HFFc6 (cell line): Measurements from ENCODE around the gene TOX2. TPM values are rescaled to one million over a fixed set of nuclear protein-coding genes. Genes with fewer than 3 reads are reported as not detected.

ENCODE experiments used
- DNase-seq: peaks from one replicate; pipeline ENCODE4 v3.0.0-alpha.2; 2018
- H3K27ac Mint-ChIP-seq: 2 replicates; pipeline ENCODE4 v1.8.0; 2020; ENCODE audit warnings: mild to moderate bottlenecking, mixed read lengths
- H3K27me3 Mint-ChIP-seq: 2 replicates; pipeline ENCODE4 v1.8.0; 2021; ENCODE audit warnings: mild to moderate bottlenecking, moderate library complexity, mixed read lengths; ENCODE audit not compliant: insufficient read depth
- H3K36me3 Mint-ChIP-seq: 2 replicates; pipeline ENCODE4 v1.8.0; 2021; ENCODE audit warnings: low read depth, mixed read lengths
- H3K4me1 Mint-ChIP-seq: 2 replicates; pipeline ENCODE4 v1.8.0; 2020; ENCODE audit warnings: low read depth, mixed read lengths
- H3K4me3 Mint-ChIP-seq: 2 replicates; pipeline ENCODE4 v1.8.0; 2020; ENCODE audit warnings: mild to moderate bottlenecking, moderate library complexity, mixed read lengths
- H3K9me3 Mint-ChIP-seq: 2 replicates; pipeline ENCODE4 v1.8.0; 2020; ENCODE audit warnings: mild to moderate bottlenecking, mixed read lengths
- total RNA-seq, 6 experiments: library from RNA; stranded (reverse); fragmentation: NEBNext Ultra II Directional; extraction: Animal tissue kit (Norgen Biotek cat#: 25700); gene quantifications; 2 replicates in 1 of 6; 3 replicates in 5 of 6; pipeline ENCODE4 v1.2.3, GENCODE V29; 2021
- TF ChIP-seq, protein P1 (sequence below): fragments of 200-600 bp; sonication (generic); IDR thresholded peaks from 2 replicates; pipeline ENCODE4 v1.5.0; 2021; ENCODE audit warnings: antibody characterized with exemption, mild to moderate bottlenecking

The TOX2 gene
- total RNA-seq, 6 experiments from 2014 or later: 46.1 to 68.2 (median 60.2) TPM

GRCh38 chr20:43901296-43901695, 13.4 kb upstream of the TOX2 start:
- H3K27me3 Mint-ChIP-seq: peaks cover 2% of the 10 kb centered on the region; the same call in 1 of the 2 replicates
- peaks cover 8% of the 10 kb centered on the region; the same call in 1 of the 2 replicates for H3K4me1 Mint-ChIP-seq

GRCh38 chr20:43903953-43904826, 10.5 kb upstream of the TOX2 start:
- no peak overlapping the region for H3K27ac Mint-ChIP-seq
- H3K4me3 Mint-ChIP-seq: no peak overlapping the region
- DNase-seq: no peak
- TF ChIP-seq, protein P1, sequence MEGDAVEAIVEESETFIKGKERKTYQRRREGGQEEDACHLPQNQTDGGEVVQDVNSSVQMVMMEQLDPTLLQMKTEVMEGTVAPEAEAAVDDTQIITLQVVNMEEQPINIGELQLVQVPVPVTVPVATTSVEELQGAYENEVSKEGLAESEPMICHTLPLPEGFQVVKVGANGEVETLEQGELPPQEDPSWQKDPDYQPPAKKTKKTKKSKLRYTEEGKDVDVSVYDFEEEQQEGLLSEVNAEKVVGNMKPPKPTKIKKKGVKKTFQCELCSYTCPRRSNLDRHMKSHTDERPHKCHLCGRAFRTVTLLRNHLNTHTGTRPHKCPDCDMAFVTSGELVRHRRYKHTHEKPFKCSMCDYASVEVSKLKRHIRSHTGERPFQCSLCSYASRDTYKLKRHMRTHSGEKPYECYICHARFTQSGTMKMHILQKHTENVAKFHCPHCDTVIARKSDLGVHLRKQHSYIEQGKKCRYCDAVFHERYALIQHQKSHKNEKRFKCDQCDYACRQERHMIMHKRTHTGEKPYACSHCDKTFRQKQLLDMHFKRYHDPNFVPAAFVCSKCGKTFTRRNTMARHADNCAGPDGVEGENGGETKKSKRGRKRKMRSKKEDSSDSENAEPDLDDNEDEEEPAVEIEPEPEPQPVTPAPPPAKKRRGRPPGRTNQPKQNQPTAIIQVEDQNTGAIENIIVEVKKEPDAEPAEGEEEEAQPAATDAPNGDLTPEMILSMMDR: no peak
- peaks cover 8% of the 10 kb centered on the region; the same call in 1 of the 2 replicates for H3K4me1 Mint-ChIP-seq
- peaks cover 20% of the 10 kb centered on the region for H3K9me3 Mint-ChIP-seq
- H3K27me3 Mint-ChIP-seq: peaks cover 1% of the 10 kb centered on the region; the same call in 1 of the 2 replicates
- H3K36me3 Mint-ChIP-seq: peaks cover 22% of the 10 kb centered on the region

More at GRCh38 chr20:43901296-43901695, 13.4 kb upstream of the TOX2 start:
- H3K9me3 Mint-ChIP-seq: peaks cover 11% of the 10 kb centered on the region
- no peak for DNase-seq
- peaks cover 13% of the 10 kb centered on the region for H3K36me3 Mint-ChIP-seq
- TF ChIP-seq, protein P1: no peak
- no peak overlapping the region for H3K4me3 Mint-ChIP-seq
- H3K27ac Mint-ChIP-seq: no peak overlapping the region

- TF ChIP-seq, protein P1: no peak
- DNase-seq: no peak
- H3K27me3 Mint-ChIP-seq: no peaks in the 10 kb centered on the region
- H3K27ac Mint-ChIP-seq: no peak overlapping the region
- H3K36me3 Mint-ChIP-seq: peaks cover 22% of the 10 kb centered on the region
- H3K4me1 Mint-ChIP-seq: peaks cover 8% of the 10 kb centered on the region; the same call in 1 of the 2 replicates
- H3K9me3 Mint-ChIP-seq: peaks cover 20% of the 10 kb centered on the region
- no peak overlapping the region for H3K4me3 Mint-ChIP-seq
Observed at GRCh38 chr20:43904827-43905177, 9.8 kb upstream of the TOX2 start.

- Mint-ChIP-seq H3K36me3 (peaks cover 14% of the 10 kb centered on the region), H3K4me3 (no peak overlapping the region), H3K9me3 (peaks cover 13% of the 10 kb centered on the region), H3K27me3 (peaks cover 2% of the 10 kb centered on the region), H3K4me1 (peaks cover 18% of the 10 kb centered on the region), H3K27ac (no peak overlapping the region)
- DNase-seq: no peak
- TF ChIP-seq, protein P1: no peak
Observed at GRCh38 chr20:43906505-43907034, 8.1 kb upstream of the TOX2 start.

- no peak overlapping the region for H3K4me3 Mint-ChIP-seq
- H3K9me3 Mint-ChIP-seq: peaks cover 18% of the 10 kb centered on the region
- peaks cover 27% of the 10 kb centered on the region for H3K4me1 Mint-ChIP-seq
- H3K36me3 Mint-ChIP-seq: peaks cover 19% of the 10 kb centered on the region
- TF ChIP-seq, protein P1: no peak
- H3K27me3 Mint-ChIP-seq: peaks cover 2% of the 10 kb centered on the region
- H3K27ac Mint-ChIP-seq: no peak overlapping the region
- no peak for DNase-seq
Observed at GRCh38 chr20:43909211-43909610, 5.4 kb upstream of the TOX2 start.
